ENCODE measurements around the gene TAS2R19.
"Not testable (repeated sequence)": the region's sequence is repeated elsewhere in the genome, so short reads cannot be mapped to it uniquely, and the experiment has no call there.

Gene TAS2R19, protein sequence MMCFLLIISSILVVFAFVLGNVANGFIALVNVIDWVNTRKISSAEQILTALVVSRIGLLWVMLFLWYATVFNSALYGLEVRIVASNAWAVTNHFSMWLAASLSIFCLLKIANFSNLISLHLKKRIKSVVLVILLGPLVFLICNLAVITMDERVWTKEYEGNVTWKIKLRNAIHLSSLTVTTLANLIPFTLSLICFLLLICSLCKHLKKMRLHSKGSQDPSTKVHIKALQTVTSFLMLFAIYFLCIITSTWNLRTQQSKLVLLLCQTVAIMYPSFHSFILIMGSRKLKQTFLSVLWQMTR

DNA sequence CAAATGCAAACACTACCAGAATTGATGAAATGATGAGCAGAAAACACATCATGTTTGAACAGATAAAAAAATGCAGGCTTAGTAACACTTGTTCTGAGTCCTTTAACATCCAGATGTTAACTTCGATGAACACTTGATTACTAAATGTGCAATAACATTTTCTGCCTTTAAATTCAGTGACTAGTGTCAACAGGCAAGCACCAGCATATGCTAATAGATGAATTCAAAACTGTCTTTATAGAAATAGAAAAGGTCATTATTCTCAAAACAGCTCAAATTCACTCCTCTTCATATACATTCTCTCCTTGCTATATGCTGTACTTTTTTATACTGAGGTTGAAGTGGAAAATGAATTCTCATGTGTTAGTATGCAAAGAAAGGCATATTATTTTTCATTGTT is at the start of gene TAS2R19:
Gene TAS2R19, minus strand, starts transcription at position 101 of the 400 bp plus-strand sequence. Its CDS starts 49 bp downstream, at position 52.
- peaks cover 11% of the 10 kb centered on the region for H3K9me3 ChIP-seq (ENCODE audit: low read length)
- H3K36me3 ChIP-seq (ENCODE audit: insufficient read depth, low read length), result peaks cover 15% of the 10 kb centered on the region
- no peaks in the 10 kb centered on the region for H3K4me1 ChIP-seq (ENCODE audit: insufficient read depth, low read length)
- H2AFZ ChIP-seq (ENCODE audit: low read depth, low read length), result no peak within 1 kb of the TSS
- H3K4me3 ChIP-seq (ENCODE audit: low read length), result no peak within 1 kb of the TSS
- H3K27me3 ChIP-seq (ENCODE audit: insufficient read depth, low read length), result no peaks in the 10 kb centered on the region

DNA sequence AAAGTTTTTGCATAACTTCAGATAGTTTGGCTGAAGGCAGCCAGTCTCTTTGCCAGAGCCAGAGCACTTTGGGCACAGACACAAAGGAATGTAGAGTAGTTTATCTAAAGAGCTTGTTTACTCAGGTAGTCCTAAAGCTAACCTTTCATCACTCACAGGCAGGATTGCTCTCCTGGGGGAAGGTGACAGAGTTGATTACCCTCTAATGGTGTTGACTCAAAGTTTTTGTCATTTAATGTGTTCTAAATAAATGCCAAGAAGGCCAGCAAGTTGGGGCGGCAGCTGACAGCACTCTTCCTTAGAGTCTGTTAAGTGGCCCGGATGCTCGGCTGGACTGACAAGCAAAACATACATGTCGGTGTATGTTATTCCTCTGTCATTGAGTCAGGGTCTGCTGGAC is 49.0 kb upstream of the TAS2R19 start:
- Histone ChIP-seq H3K36me3 (ENCODE audit: insufficient read depth, low read length) (peaks cover 3% of the 10 kb centered on the region), H3K9me3 (ENCODE audit: low read length) (no peaks in the 10 kb centered on the region), H3K4me3 (ENCODE audit: low read length) (no peak overlapping the region), H3K4me1 (ENCODE audit: insufficient read depth, low read length) (no peaks in the 10 kb centered on the region), H2AFZ (ENCODE audit: low read depth, low read length) (no peak overlapping the region), H3K27me3 (ENCODE audit: insufficient read depth, low read length) (no peaks in the 10 kb centered on the region)

GRCh38 chr12:11070999-11071398 is 48.6 kb upstream of the TAS2R19 start:
- no peak overlapping the region for H2AFZ ChIP-seq (ENCODE audit: low read depth, low read length)
- no peak overlapping the region for H3K4me3 ChIP-seq (ENCODE audit: low read length)
- H3K27me3 ChIP-seq (ENCODE audit: insufficient read depth, low read length), result no peaks in the 10 kb centered on the region
- no peaks in the 10 kb centered on the region for H3K4me1 ChIP-seq (ENCODE audit: insufficient read depth, low read length)
- H3K36me3 ChIP-seq (ENCODE audit: insufficient read depth, low read length), result peaks cover 3% of the 10 kb centered on the region
- H3K9me3 ChIP-seq (ENCODE audit: low read length), result no peaks in the 10 kb centered on the region

GRCh38 chr12:11069854-11070365 is 47.5 kb upstream of the TAS2R19 start:
- Histone ChIP-seq H3K4me3 (ENCODE audit: low read length) (no peak overlapping the region), H3K27me3 (ENCODE audit: insufficient read depth, low read length) (no peaks in the 10 kb centered on the region), H3K36me3 (ENCODE audit: insufficient read depth, low read length) (peaks cover 3% of the 10 kb centered on the region), H2AFZ (ENCODE audit: low read depth, low read length) (no peak overlapping the region), H3K4me1 (ENCODE audit: insufficient read depth, low read length) (no peaks in the 10 kb centered on the region), H3K9me3 (ENCODE audit: low read length) (no peaks in the 10 kb centered on the region)

GRCh38 chr12:11067514-11067913 is 45.1 kb upstream of the TAS2R19 start:
- no peak overlapping the region for H3K4me3 ChIP-seq (ENCODE audit: low read length)
- peaks cover 3% of the 10 kb centered on the region for H3K9me3 ChIP-seq (ENCODE audit: low read length)
- no peaks in the 10 kb centered on the region for H3K27me3 ChIP-seq (ENCODE audit: insufficient read depth, low read length)
- H3K4me1 ChIP-seq (ENCODE audit: insufficient read depth, low read length), result no peaks in the 10 kb centered on the region
- peaks cover 3% of the 10 kb centered on the region for H3K36me3 ChIP-seq (ENCODE audit: insufficient read depth, low read length)
- no peak overlapping the region for H2AFZ ChIP-seq (ENCODE audit: low read depth, low read length)

DNA sequence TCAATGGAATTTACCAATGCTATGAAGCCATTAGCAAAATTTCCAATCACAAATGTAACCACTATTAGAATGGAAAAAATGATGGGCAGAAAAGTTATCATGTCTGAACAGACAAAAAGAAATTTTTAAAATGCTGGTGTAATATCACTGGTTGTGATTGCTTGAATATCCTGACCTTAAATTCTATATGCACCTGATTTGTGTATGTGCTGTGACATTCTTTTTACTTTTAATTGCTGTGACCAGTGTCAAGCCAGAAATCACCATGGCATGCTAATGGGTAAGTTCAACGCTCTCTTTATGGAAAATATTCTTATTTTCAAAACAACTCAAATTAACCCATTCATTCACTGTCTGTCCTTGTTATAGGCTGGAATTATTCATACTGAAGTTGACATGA is 39.8 kb upstream of the TAS2R19 start, which contains the start of gene TAS2R46:
Gene TAS2R46, minus strand, starts transcription at position 101 of the 400 bp plus-strand sequence. Its CDS starts 0 bp downstream, at position 101.
- not testable (repeated sequence) for H3K27me3 ChIP-seq (ENCODE audit: insufficient read depth, low read length); H3K4me1 ChIP-seq (ENCODE audit: insufficient read depth, low read length); H3K36me3 ChIP-seq (ENCODE audit: insufficient read depth, low read length); H2AFZ ChIP-seq (ENCODE audit: low read depth, low read length); H3K9me3 ChIP-seq (ENCODE audit: low read length); H3K4me3 ChIP-seq (ENCODE audit: low read length)

GRCh38 chr12:11059784-11060183 is 37.4 kb upstream of the TAS2R19 start:
- Histone ChIP-seq H3K4me1 (ENCODE audit: insufficient read depth, low read length) (no peaks in the 10 kb centered on the region), H2AFZ (ENCODE audit: low read depth, low read length) (no peak overlapping the region)

DNA sequence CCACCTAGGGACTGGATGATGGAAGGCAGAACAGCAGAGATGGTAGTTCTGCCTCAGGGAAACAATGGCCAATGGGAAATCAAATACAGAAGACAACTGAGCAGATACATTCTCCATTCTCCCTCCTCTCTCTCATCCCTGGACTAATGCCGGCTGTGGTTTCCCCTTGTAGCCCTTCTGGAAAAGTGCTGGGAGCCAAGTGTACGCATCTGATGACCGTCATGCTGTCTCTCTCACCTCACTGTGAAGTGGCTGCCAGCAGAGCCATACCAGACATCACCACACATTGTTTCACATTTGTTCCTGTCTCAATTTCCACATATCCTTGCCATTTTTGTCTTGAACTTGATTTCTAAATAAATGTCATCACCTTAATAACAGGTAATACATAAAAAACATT is 36.6 kb upstream of the TAS2R19 start:
- H3K4me1 ChIP-seq (ENCODE audit: insufficient read depth, low read length), result no peaks in the 10 kb centered on the region
- no peaks in the 10 kb centered on the region for H3K9me3 ChIP-seq (ENCODE audit: low read length)
- no peaks in the 10 kb centered on the region for H3K27me3 ChIP-seq (ENCODE audit: insufficient read depth, low read length)
- no peaks in the 10 kb centered on the region for H3K36me3 ChIP-seq (ENCODE audit: insufficient read depth, low read length)
- H3K4me3 ChIP-seq (ENCODE audit: low read length), result no peak overlapping the region
- no peak overlapping the region for H2AFZ ChIP-seq (ENCODE audit: low read depth, low read length)

More at GRCh38 chr12:11059784-11060183, 37.4 kb upstream of the TAS2R19 start:
- no peaks in the 10 kb centered on the region for H3K36me3 ChIP-seq (ENCODE audit: insufficient read depth, low read length)
- no peaks in the 10 kb centered on the region for H3K27me3 ChIP-seq (ENCODE audit: insufficient read depth, low read length)
- H3K9me3 ChIP-seq (ENCODE audit: low read length), result peaks cover 2% of the 10 kb centered on the region
- H3K4me3 ChIP-seq (ENCODE audit: low read length), result no peak overlapping the region

- H3K4me3 ChIP-seq (ENCODE audit: low read length), result no peak overlapping the region
- peaks cover 4% of the 10 kb centered on the region for H3K36me3 ChIP-seq (ENCODE audit: insufficient read depth, low read length)
- H3K9me3 ChIP-seq (ENCODE audit: low read length), result peaks cover 10% of the 10 kb centered on the region
- H2AFZ ChIP-seq (ENCODE audit: low read depth, low read length), result no peak overlapping the region
- H3K4me1 ChIP-seq (ENCODE audit: insufficient read depth, low read length), result no peaks in the 10 kb centered on the region
- H3K27me3 ChIP-seq (ENCODE audit: insufficient read depth, low read length), result no peaks in the 10 kb centered on the region
These were observed 32.9 kb upstream of the TAS2R19 start for GRCh38 chr12:11055306-11055705.

- peaks cover 12% of the 10 kb centered on the region for H3K9me3 ChIP-seq (ENCODE audit: low read length)
- not testable (repeated sequence) for H3K27me3 ChIP-seq (ENCODE audit: insufficient read depth, low read length); H3K4me1 ChIP-seq (ENCODE audit: insufficient read depth, low read length); H2AFZ ChIP-seq (ENCODE audit: low read depth, low read length); H3K4me3 ChIP-seq (ENCODE audit: low read length)
- H3K36me3 ChIP-seq (ENCODE audit: insufficient read depth, low read length), result peaks cover 17% of the 10 kb centered on the region
These were observed 27.5 kb upstream of the TAS2R19 start for GRCh38 chr12:11049806-11050531.

DNA sequence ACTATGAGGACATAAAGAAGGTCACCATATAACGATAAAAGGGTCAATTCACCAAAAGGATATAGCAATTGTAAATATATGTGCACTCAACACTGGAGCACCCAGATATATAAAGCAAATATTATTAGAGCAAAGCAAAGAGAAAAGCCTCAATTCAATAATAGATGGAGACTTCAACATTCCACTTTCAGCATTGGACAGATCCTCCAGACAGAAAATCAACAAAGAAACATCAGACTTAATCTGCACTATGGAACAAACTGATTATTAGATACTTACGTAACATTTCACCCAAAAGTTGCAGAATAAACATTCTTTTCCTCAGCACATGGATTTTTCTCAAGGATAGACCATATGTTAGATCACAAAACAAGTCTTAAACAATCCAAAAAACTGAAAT is 18.9 kb upstream of the TAS2R19 start:
- not testable (repeated sequence) for H3K4me3 ChIP-seq (ENCODE audit: low read length); H3K4me1 ChIP-seq (ENCODE audit: insufficient read depth, low read length); H2AFZ ChIP-seq (ENCODE audit: low read depth, low read length); H3K9me3 ChIP-seq (ENCODE audit: low read length); H3K27me3 ChIP-seq (ENCODE audit: insufficient read depth, low read length)
- peaks cover 20% of the 10 kb centered on the region for H3K36me3 ChIP-seq (ENCODE audit: insufficient read depth, low read length)

- H3K4me1 ChIP-seq (ENCODE audit: insufficient read depth, low read length), result no peaks in the 10 kb centered on the region
- H3K9me3 ChIP-seq (ENCODE audit: low read length), result peaks cover 1% of the 10 kb centered on the region
- H3K4me3 ChIP-seq (ENCODE audit: low read length), result no peak overlapping the region
- peaks cover 14% of the 10 kb centered on the region for H3K36me3 ChIP-seq (ENCODE audit: insufficient read depth, low read length)
- H2AFZ ChIP-seq (ENCODE audit: low read depth, low read length), result no peak overlapping the region
- H3K27me3 ChIP-seq (ENCODE audit: insufficient read depth, low read length), result no peaks in the 10 kb centered on the region
These were observed 17.7 kb upstream of the TAS2R19 start for GRCh38 chr12:11040162-11040561.

DNA sequence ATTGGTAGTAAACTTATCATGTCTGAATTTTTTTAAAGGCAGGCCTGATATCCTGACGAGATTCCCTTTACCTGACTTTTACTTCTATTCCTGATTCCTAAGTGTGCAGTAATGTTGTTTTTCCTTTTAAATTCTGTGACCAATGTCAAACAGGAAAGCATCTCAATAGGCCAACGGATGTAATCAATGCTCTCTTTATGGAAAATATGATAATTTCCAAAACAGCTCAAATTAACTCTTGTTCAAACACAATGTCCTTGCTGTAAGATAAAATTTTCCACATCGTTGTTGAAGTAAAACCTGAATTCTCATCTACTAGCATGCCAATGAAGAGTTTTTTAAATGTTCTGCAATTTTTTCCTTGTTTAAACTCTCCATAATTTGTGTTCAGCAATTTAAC is 16.8 kb upstream of the TAS2R19 start:
- Histone ChIP-seq H3K4me1 (ENCODE audit: insufficient read depth, low read length) (no peaks in the 10 kb centered on the region), H3K4me3 (ENCODE audit: low read length) (no peak overlapping the region), H3K27me3 (ENCODE audit: insufficient read depth, low read length) (no peaks in the 10 kb centered on the region), H2AFZ (ENCODE audit: low read depth, low read length) (no peak overlapping the region), H3K9me3 (ENCODE audit: low read length) (peaks cover 1% of the 10 kb centered on the region), H3K36me3 (ENCODE audit: insufficient read depth, low read length) (peaks cover 9% of the 10 kb centered on the region)
